ENCODE data around the gene CLEC3B. TPM values are rescaled to one million over a fixed set of nuclear protein-coding genes. Genes with fewer than 3 reads are reported as not detected.
"Not testable (repeated sequence)": the region's sequence is repeated elsewhere in the genome, so short reads cannot be mapped to it uniquely, and the experiment has no call there.

The CLEC3B gene
- polyA plus RNA-seq, 3 donors: 26.5 to 44.4 (median 27.2) TPM

DNA sequence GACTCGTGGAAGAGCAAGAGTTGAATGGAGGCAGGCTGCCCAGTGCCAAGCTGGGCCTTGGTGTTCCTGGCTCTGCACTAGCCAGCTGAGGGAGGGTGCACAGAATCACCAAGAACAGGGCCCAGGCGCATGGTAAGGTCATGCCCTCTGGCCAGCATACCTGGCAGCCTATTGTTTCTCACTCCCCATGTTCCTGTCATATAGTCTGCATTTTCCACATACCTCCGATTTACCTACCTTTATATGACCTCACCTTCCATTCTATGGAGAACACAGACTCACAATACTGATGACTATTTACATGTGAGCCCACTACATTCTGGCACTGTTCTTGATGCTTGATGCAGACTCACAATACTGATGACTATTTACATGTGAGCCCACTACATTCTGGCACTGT, 5.4 kb downstream of the CLEC3B start:
- DNase-seq: no peak

DNA sequence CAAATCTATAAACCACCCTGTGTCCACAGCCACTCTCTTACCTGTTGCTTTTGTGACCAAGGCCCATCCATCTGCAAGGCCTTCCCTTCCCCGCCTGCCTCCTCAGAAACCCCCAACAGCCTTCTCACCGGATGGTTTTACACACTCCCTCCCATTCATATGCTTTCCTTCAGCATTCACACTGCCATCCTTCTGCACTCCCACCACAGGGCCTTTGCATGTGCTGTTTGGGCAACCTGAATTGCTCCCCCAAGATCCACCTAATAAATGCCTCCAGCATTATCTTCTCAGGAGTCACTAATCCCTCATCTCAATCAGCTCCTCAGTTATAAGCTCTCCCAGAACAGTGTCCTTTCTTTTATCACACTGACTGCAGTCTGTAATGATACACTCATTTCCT, 6.0 kb downstream of the CLEC3B start:
- DNase-seq: no peak

DNA sequence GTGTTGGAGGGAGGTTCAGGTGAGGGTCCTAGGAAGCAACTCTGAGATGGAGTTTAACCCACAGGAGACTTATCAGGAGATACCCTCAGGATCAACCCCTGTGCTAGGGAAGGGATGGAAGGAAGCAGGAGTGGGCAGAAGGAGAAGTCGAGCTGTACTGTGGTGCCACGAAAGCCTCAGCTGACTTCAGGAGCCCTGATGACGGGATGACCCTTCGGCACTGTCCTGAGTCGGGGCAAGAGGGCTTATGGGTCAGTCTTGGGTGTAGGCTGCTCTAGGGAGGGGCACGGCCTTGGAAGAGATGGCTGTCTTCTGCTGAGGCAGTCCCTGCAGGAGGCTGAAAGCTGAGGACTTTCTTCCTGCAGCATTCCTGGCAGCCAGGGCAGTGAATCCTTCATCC, 7.7 kb downstream of the CLEC3B start:
- DNase-seq: no peak

DNA sequence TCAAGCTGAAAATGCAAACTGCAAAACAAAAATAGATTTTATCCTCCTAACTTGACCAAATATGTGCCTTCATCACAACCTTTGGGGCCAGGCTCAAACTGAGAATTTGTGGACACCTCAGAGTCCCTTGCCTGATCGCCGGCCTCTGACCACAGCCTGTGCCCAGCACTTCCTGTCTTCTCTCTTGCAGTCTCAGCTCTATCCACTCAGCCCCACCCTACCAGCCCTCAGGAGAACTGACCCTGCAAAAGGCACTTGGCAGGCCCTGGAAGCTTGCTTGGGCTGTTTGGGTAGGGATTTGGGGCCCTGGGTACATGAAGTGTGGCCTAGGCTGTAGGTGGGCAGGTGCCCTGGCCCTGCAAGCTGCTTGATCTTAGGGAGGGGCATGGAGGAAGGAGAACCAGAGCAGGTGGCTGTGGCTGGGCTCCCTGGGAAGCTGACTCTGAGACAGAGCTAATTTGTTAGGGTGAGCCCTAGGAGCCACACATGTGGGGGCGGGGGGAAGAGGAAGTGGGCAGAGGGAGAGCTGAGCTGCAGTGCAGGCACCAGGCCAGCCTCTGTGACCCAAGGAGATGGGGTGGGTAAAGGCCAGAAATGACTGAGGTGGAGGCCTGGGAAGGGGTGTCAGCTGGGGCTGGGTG, 8.6 kb downstream of the CLEC3B start:
- no peak for DNase-seq

DNA sequence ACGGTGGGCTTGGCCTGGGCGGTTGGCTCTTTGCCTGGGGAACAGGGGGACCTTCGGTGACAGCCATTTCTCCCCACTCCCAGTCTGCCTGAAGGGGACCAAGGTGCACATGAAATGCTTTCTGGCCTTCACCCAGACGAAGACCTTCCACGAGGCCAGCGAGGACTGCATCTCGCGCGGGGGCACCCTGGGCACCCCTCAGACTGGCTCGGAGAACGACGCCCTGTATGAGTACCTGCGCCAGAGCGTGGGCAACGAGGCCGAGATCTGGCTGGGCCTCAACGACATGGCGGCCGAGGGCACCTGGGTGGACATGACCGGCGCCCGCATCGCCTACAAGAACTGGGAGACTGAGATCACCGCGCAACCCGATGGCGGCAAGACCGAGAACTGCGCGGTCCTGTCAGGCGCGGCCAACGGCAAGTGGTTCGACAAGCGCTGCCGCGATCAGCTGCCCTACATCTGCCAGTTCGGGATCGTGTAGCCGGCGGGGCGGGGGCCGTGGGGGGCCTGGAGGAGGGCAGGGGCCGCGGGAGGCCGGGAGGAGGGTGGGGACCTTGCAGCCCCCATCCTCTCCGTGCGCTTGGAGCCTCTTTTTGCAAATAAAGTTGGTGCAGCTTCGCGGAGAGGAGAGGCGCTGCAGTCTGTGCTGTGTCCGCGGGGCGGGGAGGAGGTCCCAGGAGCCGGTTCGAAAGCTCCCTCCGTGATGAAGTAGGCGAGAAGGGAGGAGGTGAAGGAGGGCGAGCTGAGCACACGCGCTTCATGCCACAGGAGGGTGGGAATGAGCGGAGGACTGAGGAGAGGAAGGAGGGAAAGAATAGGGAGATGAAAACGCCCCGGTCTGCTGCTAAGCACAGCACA, 9.6 kb downstream of the CLEC3B start:
- DNase-seq: no peak

DNA sequence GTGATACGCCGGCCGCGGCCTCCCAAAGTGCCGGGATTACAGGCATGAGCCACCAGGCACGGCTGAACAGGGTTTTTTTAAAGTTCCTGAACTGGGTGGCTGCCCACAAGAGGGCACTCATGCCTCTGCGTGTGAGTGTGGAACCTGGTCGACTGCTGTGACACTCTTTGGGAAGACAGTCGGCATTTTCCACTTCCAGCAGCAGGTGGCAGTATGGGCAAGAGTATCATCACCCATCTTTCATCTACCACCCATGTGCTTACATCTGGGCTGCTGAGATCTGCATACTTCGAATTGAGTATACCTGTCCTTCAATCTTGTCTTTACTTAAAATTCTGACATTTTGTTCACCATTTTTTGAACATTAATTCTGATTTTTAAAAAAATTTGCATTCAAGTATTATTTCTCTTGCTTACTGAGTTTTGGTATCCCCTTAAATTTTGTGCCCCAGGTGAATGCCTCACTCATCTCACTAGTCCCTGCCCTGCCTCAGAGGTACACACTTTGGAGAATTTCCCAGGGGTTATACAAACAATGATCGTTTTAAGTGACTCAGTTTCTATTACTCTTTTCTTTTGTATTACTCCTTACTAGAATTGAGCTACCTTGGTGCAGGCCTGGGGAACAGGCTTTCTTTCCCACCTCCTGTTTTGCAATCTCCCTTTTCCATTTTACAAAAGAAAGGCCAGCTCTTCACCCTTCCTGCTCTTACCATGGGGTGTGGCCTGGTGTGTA, 11.8 kb downstream of the CLEC3B start:
- peak; percentile 92 for DNase-seq

DNA sequence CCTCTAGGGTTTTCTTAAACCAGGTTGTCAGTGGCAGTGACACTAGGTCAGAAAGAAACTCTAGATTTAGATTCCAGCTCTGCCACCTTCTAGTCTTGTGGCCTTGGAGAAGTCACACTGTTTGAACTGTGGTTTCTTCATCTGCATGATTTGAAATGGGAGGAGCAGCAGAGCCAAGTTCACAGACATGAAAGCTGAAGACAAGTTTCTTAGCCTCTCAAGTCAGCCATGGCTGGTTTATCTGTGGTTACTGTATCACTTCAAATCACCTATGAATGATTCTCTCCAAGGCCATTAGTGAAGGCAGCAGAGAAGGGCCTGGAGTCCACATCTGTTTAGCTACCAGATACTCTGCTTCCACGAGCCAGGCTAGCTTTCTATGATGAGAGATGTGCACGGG, 15.6 kb downstream of the CLEC3B start:
- no peak for DNase-seq

DNA sequence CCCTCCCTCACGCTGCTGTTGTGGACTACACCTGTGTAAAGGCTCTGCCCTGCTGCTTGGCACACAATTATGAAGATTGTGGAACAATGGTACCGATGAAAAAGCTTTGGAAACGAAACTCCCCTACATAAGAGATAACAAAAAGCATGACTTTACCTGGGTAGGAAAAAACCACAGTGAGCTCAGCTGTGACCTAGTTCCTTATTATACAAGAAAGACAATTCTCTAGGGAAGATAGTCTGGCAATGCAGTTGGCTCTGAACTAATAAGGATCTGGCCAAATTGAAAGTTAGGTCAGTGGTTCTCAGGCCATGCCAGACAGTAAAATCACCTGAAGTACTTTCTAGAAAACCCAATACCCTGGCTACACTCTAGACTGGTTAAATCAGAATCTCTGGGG, 16.1 kb downstream of the CLEC3B start:
- no peak for DNase-seq

DNA sequence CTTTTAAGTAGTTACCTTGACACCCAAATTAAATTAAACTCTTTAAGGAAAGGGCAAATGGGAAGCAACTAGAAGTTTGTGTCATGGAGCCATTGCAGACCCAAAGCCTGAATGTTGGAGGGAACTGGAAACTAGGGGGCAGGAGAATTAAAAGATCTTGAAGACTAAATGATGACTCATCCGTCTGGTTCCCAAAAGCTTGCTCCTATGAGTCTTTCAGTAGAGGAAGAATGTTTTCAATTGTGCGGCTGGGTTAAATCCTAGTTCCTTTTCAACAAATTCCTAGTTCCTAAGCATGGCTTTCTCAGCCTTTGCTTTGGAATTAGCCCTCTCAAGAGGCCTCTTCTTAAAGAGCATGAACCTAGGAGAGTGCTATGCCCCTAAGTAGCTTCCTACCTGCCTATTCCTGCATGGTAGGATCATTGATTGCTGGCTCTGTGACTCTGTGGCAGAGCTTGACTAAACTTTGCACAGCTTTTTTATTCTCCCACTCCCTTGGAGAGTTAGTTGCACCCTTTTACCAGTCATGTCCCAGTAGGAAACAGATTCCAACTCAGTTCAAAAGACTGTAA, 17.7 kb downstream of the CLEC3B start:
- no peak for DNase-seq

DNA sequence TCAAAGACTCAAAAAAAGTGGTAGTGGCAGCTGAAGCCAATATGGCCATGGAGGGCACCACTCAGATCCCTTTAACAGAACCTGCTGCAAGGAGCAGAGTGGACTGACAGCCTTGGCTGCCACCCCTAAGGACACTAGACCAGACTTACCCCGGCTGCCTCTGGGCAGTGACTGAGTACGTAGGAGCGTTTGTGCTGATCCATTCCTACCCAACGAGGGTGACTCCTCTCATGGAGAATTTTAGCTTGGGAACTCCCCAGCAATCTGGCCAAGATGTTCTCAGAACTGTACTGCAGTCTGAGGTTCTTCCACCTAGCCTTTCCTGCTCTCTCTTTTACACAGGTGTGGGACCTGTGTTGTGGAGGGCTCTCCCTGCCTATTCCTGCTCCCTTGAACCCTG, 22.1 kb downstream of the CLEC3B start:
- no peak for DNase-seq

DNA sequence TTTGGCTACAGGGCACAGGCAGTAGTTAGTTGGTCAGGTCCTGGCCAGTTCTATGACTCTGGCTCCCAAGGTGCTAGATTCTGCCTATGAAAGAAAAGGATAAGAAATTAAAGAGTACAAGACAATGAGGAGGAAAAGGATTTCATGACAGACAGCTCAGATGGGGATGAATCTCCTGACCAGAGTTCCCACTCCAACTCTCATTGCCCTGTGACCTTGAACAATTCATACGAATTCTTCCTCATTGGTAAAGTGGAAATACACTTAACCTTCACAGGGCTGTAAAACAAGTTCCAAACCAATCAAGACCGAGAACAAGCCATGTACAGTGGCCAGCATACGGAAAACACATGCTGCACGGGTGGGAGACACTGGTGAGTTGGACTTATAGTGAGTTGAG, 23.7 kb downstream of the CLEC3B start:
- DNase-seq: no peak

DNA sequence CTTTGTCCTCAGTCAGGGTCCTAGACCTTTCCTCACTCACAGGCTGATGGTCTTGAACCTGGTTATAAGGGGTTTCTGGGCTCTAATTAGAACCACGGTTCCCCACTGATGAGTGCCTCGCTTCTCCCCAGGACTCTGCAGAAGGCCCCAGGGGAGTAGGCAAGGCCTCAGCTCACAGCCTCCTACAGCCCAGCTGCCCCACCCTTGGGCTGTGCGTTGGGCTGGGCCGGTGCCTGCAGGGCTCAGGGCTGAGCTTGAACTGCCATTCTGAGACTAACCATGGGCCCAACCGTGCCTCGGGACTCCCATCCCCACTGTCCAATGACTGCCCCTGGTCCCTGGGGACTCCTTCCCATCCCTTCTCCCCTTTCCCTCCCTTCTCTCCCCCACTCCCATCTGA, 25.6 kb downstream of the CLEC3B start:
- no peak for DNase-seq

DNA sequence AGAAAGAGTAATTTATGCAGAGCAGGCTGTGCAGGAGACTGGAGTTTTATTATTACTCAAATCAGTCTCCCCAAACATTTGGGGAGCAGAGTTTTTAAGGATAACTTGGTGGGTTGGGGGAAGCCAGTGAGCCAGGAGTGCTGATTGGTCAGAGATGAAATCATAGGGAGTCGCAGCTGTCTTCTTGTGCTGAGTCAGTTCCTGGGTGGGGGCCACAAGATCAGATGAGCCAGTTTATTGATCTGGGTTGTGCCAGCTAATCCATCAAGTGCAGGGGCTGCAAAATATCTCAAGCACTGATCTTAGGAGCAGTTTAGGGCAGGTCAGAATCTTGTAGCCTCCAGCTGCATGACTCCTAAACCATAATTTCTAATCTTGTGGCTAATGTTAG, 27.7 kb downstream of the CLEC3B start:
- not testable (repeated sequence) for DNase-seq

DNA sequence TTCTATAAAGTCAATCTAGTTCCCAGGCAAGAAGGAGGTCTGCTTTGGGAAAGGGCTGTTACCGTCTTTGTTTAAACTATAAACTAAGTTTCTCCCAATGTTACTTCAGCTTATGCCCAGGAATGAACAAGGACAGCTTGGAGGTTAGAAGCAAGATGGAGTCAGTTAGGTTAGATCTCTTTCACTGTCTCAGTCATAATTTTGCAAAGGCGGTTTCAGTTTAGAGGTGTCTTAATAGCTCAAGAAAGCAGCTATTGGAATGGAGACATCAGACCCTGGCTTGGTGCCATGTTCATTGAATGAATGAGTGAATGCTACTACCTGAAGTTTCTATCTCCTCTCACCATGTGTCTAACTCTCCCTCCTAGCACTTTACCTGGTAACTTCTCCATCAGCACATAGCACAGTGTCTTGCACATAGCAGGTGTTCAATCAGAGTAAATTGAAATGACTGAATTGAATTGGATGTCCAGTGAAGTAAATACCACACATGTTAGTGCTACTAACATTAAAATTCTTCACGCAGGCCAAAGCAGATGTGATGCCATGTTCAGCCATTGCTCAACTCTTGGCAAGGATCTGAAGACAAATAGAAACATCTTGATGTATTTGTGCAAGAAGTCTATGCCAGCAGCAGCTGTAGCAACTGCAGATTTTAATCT, 28.2 kb downstream of the CLEC3B start:
- no peak for DNase-seq

DNA sequence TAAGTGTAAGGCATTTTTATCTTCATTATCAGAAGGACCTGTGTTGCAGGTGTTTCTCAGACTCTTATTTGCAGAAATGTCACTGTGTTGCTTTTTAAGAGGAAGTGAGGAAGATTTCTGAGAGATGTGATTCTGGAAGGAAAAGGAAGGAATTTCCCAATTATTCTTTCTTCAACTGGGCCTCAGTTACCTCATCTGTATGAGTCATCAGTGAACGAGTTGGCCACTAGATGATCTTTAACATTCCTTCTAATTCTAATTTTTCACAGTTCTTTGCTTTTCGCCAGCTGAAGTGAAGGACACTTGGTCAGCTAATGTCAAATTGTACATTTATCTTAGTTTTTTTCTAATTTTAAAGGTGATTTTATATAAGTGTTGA, 28.9 kb downstream of the CLEC3B start:
- DNase-seq: no peak

DNA sequence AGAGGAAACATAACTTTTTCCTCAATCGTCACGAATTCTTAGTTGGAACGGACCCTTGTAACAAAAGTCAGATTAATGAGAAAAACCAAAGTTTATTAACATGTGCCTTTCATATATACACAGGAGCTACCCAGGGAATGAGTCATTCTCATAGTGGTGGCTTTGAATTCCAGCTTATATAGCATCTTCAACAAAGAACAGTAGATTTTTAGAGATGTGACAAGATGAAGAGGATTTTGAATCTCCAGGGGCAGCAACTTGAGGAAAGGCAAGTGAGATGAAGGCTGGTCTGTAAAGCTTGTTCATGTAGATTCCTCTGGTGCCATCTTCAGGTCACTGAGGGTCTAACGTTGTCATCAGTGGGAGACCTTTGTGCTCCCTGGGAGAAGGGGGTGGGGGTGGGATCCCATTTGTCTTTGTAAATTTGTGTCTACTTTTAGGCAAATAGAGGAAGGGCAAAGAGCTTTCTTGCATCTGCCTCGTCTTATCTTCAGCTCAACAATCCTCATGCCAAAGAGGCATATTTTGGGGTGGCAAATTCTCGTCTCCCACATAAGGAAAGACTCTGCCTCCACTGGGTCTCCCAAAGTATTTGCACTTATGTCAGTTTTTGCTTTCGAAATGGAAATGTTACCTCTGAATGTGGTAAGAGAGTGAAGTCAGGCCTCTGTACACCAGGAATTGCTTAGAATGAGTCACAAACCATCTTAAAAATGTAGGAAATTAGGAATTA, 29.5 kb downstream of the CLEC3B start:
- DNase-seq: no peak

DNA sequence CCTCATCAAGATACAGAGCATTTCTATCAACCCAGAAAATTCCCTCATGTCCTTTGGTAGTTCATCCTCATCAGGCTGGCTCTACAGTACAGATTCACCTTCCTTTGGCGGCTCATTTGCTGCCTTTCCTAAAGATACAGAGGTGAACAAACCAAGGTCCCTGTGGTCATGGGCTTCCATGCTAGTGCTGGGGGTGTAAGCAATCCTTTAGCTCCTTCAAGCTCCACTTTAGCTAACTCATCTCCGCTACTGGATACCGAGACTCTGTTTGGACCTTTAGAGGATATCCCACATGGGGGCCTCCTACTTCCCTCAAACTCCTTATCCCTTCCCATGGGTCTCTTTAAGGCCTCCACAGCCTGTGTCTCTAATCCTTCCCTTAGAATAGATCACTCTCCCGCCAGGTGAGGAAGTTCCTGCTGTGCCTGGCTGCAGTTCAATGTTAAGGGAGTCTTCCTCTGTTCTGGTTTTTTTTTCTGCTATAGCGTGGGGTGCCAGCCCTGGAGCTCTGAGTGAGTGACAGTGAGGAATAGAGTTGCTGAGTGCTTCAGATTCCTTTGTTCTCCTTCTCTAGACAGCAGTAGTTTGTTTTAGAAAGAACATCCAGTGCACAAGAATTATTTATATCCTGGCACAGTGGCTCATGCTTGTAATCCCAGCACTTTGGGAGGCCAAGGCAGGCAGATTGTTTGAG, 30.7 kb downstream of the CLEC3B start:
- no peak for DNase-seq

DNA sequence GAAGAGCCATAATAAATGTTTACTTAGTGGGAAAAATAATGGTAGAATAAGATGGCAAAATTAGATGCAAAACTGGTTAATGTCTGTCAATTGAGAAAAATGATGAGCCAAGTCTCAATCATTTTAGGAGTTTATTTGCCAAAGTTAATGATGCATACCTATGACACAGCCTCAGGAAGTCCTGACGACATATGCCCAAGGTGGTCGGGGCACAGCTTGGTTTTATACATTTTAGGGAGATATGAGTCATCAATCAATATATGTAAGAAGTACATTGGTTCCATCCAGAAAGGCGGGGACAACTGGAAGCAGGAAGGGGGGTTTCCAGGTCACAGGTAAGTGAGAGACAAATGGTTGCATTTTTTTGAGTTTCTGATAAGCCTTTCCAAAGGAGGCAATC, 31.5 kb downstream of the CLEC3B start:
- no peak for DNase-seq

DNA sequence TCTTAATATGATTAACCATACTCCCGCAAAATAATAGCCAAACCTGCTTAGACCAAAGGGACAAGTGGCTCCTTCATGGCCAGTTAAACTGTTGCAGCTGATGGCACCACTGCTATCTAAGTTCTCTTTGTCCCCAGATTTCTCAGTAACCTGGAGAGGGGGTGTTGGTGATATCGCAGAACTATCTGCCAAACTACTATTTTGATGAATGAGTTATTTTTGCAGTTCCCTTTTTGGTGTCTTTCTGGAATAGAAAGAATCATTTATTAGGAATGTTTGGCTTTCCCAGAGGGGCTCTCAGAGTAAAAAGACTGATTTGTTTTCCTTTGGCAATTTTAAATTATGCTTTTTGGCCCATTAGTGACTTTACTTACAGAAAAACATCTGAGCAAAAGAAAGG, 33.0 kb downstream of the CLEC3B start:
- no peak for DNase-seq

DNA sequence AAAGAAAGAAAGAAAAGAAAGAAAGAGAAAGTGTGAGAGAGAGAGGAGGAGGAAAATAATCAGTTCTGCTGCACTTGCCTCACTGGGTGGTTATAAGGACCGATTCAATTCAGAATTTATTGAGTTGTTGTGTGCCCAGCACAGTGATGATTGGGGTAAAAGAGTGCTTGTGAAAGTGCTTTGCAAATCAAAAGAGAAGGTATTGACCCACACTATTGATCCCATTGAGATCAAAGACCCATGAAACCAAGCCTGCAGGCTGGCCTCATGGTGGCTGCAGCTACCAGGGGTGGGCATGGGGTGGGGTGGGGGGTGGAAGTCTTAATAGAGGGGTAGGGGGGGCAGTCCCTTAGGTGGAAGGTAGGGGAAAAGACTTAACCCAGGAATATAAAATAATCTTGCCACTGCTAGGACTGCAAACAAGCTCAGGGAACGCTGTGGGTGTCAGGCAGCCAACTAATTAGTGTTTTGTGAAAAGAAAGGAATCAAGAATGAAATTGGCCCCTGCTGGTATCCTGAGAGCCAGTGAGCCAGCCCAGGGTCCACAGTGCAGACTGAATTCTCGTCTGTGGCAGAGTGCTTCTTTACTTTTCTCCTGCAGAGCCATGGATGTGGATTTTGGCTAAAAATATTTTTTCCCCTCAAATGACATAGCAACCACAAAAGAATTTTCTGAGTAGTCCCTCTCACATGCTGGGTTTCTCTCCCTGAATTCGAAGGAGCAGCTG, 34.2 kb downstream of the CLEC3B start:
- DNase-seq: no peak
